Activated T-cell treated with anti-CD3 and anti-CD28 coated beads for 48 hours (primary cell): ENCODE measurements around the gene PLA1A.
"Not testable (repeated sequence)": the region's sequence is repeated elsewhere in the genome, so short reads cannot be mapped to it uniquely, and the experiment has no call there.

ENCODE experiments used
- DNase-seq: peaks from one replicate; pipeline ENCODE4 v3.0.0-alpha.2; 2020; ENCODE audit warnings: low read depth

The PLA1A gene

GRCh38 chr3:119662604-119663373, 65.1 kb downstream of the PLA1A start:
- DNase-seq, result no peak

GRCh38 chr3:119663885-119664284, 66.2 kb downstream of the PLA1A start:
- no peak for DNase-seq

- DNase-seq, result no peak
Observed at GRCh38 chr3:119664370-119664769, 66.7 kb downstream of the PLA1A start.

GRCh38 chr3:119664850-119665379, 67.2 kb downstream of the PLA1A start:
- DNase-seq, result no peak

GRCh38 chr3:119665954-119666559, 68.4 kb downstream of the PLA1A start:
- DNase-seq, result no peak

- DNase-seq, result no peak
Observed at GRCh38 chr3:119669906-119670570, 72.4 kb downstream of the PLA1A start.

- no peak for DNase-seq
Observed at GRCh38 chr3:119672776-119673175, 75.1 kb downstream of the PLA1A start.

GRCh38 chr3:119673875-119674274, 76.2 kb downstream of the PLA1A start:
- DNase-seq, result no peak

- no peak for DNase-seq
Observed at GRCh38 chr3:119675188-119675874, 77.6 kb downstream of the PLA1A start.

GRCh38 chr3:119676020-119676419, 78.3 kb downstream of the PLA1A start:
- no peak for DNase-seq

GRCh38 chr3:119676771-119677640, 79.3 kb downstream of the PLA1A start, which contains the start of gene COX17:
TSS of gene COX17 (minus strand) at chr3:119677406. CDS start at chr3:119677310, 96 bp downstream.
- peak; percentile 89 for DNase-seq

- no peak for DNase-seq
Observed at GRCh38 chr3:119677641-119677934, 79.9 kb downstream of the PLA1A start.

GRCh38 chr3:119678209-119678608, 80.5 kb downstream of the PLA1A start:
- DNase-seq, result not testable (repeated sequence)
